Vein endothelial cell (primary cell): ENCODE results near the gene IFT52. TPM values are rescaled to one million over a fixed set of nuclear protein-coding genes. Genes with fewer than 3 reads are reported as not detected.

Source experiments
- total RNA-seq: library from RNA; depleted of rRNA; stranded (reverse); fragments of >200 nt; gene quantifications from 2 replicates; pipeline ENCODE4 v1.2.3, GENCODE V29; 2012

The IFT52 gene
- total RNA-seq, result 42.3 and 49.0 TPM in 2 replicates

GRCh38 chr20:43590392-43591303, at the start of gene IFT52:
Gene IFT52 (plus strand): TSS chr20:43590937. CDS start chr20:43594699, 3,762 bp downstream.

GRCh38 chr20:43558412-43559146, 32.2 kb upstream of the IFT52 start, which contains the start of gene SGK2:
Gene SGK2 (plus strand): TSS chr20:43559027. CDS start chr20:43566496, 7,469 bp downstream.

GRCh38 chr20:43666376-43667328, 75.9 kb downstream of the IFT52 start, which contains the start of gene MYBL2:
Gene MYBL2 (plus strand): TSS chr20:43667114. CDS start chr20:43667284, 170 bp downstream.

Other genes starting within 250 kb of the IFT52 start
- 58.7 and 67.9 TPM in 2 replicates for gene SRSF6, start 133.0 kb upstream of the IFT52 start, total RNA-seq
- 5.2 and 5.6 TPM in 2 replicates for gene L3MBTL1, start 83.2 kb upstream of the IFT52 start, total RNA-seq
- gene SGK2, start 31.9 kb upstream of the IFT52 start, total RNA-seq, result 0.67 TPM in 1 of 2 replicates, not detected in the other
- gene MYBL2, start 76.2 kb downstream of the IFT52 start, total RNA-seq, result 24.5 and 28.0 TPM in 2 replicates
- not detected in 2 replicates for gene GTSF1L, start 136.1 kb downstream of the IFT52 start, total RNA-seq